HEK293T (cell line): ENCODE results near the gene OSBPL2.

ENCODE experiments used
- ARNT ChIP-seq: fragments of 450-650 bp; IDR thresholded peaks from 2 replicates; pipeline ENCODE4 v1.6.1; 2017; ENCODE audit warnings: mild to moderate bottlenecking
- FOXA1 ChIP-seq: fragments of 450-650 bp; IDR thresholded peaks from 2 replicates; pipeline ENCODE4 v1.6.1; 2016; ENCODE audit warnings: mild to moderate bottlenecking
- FOXK2 ChIP-seq: fragments of 450-650 bp; IDR thresholded peaks from 2 replicates; pipeline ENCODE4 v1.6.1; 2016; ENCODE audit warnings: mild to moderate bottlenecking
- FOXM1 ChIP-seq: fragments of 450-650 bp; IDR thresholded peaks from 2 replicates; pipeline ENCODE4 v1.6.1; 2017; ENCODE audit warnings: mild to moderate bottlenecking, borderline replicate concordance
- L3MBTL2 ChIP-seq: fragments of 450-650 bp; conservative IDR thresholded peaks from 2 replicates; pipeline ENCODE4 v1.6.1; 2016; ENCODE audit warnings: mild to moderate bottlenecking
- NFRKB ChIP-seq: fragments of 450-650 bp; IDR thresholded peaks from 2 replicates; pipeline ENCODE4 v1.6.1; 2016; ENCODE audit warnings: mild to moderate bottlenecking, moderate library complexity
- SUZ12 ChIP-seq: fragments of 450-650 bp; IDR thresholded peaks from 2 replicates; pipeline ENCODE4 v1.6.1; 2016; ENCODE audit warnings: mild to moderate bottlenecking
- TARDBP ChIP-seq: fragments of 450-650 bp; IDR thresholded peaks from 2 replicates; pipeline ENCODE4 v1.6.1; 2016

DNA sequence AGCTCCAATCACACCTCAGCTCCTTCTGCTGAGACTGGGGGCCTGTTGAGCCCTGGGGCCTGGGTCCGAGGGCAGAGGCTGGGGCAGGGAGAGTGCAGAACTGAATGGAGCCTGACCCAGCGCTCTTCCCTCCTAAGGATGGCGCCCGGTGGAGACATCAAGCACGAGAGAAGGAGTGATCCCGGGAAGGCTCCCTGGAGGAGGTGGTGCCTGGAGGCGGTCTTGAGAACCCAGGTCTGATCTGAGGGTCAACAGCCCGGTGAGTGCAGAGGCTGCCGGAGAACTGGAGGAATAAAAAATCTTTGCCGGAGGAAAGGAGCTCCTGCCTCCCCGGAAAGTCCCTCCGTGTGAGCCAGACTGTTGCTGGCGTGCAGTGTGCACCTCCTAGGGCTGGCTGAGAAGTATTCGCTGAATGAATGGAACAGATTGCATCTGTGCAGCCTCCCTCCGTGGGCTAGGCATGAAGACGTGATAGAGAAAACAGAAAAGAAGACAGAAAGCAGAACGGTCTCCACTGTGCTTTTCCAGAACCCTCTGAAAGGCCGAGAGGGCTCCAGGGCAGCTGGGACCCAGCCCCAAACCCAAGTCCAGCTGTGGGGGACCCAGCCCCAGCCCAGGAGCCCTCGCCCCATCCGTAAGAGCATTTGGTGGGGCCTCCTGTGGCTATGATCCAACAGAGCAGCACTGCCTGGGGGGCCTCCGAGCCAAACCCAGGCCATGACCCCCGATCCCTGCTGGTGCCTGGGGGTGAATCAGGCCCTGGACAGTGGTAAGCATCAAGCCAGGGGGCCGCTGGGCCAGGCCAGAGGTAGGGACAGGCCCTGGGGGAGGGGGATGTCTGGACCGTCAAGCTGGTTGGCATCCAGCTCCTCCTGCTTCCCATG, 11.4 kb upstream of the OSBPL2 start:
- TF ChIP-seq FOXK2 (no peak), FOXA1 (no peak), NFRKB (no peak), TARDBP (no peak), SUZ12 (no peak), FOXM1 (no peak), ARNT (no peak), L3MBTL2 (no peak)
